IMR-90 (cell line): ENCODE data around the gene MTHFD2. TPM values are rescaled to one million over a fixed set of nuclear protein-coding genes. Genes with fewer than 3 reads are reported as not detected.

ENCODE experiments used
- ATAC-seq: fragments of 200-7000 bp; cut with Tn5 transposase; 2 replicates; pipeline ENCODE4 v1.9.1; 2020; ENCODE audit warnings: low read depth, mild to moderate bottlenecking, moderate library complexity
- BruUV-seq: library from RNA; stranded (reverse); fragments of 400-500 nt; replicated peaks from 2 replicates; lab custom pipeline; 2021; lab: Mats Ljungman, UMichigan
- CTCF ChIA-PET: fragments of 300-600 bp; formaldehyde crosslinking; extraction: SDS; loops from one replicate; lab custom pipeline; 2021; ENCODE audit warnings: antibody characterized with exemption; lab: Yijun Ruan, JAX
- POLR2A ChIA-PET: fragments of 300-600 bp; sonication (Branson Sonifier 250); formaldehyde crosslinking; loops from one replicate; lab custom pipeline; 2022; ENCODE audit warnings: antibody characterized with exemption; ENCODE audit not compliant: unreplicated experiment; lab: Charles Lee
- DNase-seq: peaks from one replicate; pipeline ENCODE4 v3.0.0; 2013
- H2AFZ ChIP-seq: replicated peaks from 2 replicates; pipeline ENCODE3; 2013; ENCODE audit warnings: low read length, mild to moderate bottlenecking; ENCODE audit not compliant: poor library complexity
- H2AK5ac ChIP-seq: 2 replicates; pipeline ENCODE4 v1.6.1; 2013; ENCODE audit warnings: low read depth, low read length, inconsistent platforms
- H2AK9ac ChIP-seq: replicated peaks from 2 replicates; pipeline ENCODE3; 2013; ENCODE audit warnings: mild to moderate bottlenecking, low read depth, low read length, moderate library complexity; ENCODE audit not compliant: poor library complexity
- H2BK120ac ChIP-seq: 2 replicates; pipeline ENCODE4 v1.6.1; 2013; ENCODE audit warnings: low read depth, low read length, inconsistent platforms
- H2BK15ac ChIP-seq: 3 replicates; pipeline ENCODE4 v1.6.1; 2013; ENCODE audit warnings: low read depth, low read length, inconsistent platforms
- H2BK20ac ChIP-seq: 2 replicates; pipeline ENCODE4 v1.6.1; 2013; ENCODE audit warnings: low read depth, mild to moderate bottlenecking, inconsistent platforms, low read length, moderate library complexity
- H2BK5ac ChIP-seq: 2 replicates; pipeline ENCODE4 v1.6.1; 2013; ENCODE audit warnings: mild to moderate bottlenecking, low read depth, low read length, inconsistent platforms; ENCODE audit not compliant: poor library complexity, severe bottlenecking
- H3K14ac ChIP-seq: replicated peaks from 2 replicates; pipeline ENCODE4 v1.6.1; 2013; ENCODE audit warnings: low read depth, low read length, inconsistent platforms
- H3K18ac ChIP-seq: 2 replicates; pipeline ENCODE4 v1.6.1; 2013; ENCODE audit warnings: low read depth, low read length, control low read depth
- H3K23ac ChIP-seq: 2 replicates; pipeline ENCODE4 v1.6.1; 2013; ENCODE audit warnings: low read depth, low read length, inconsistent platforms
- H3K27ac ChIP-seq: 2 replicates; pipeline ENCODE4 v1.5.1; 2013; ENCODE audit warnings: mild to moderate bottlenecking, control low read depth, low read length; ENCODE audit not compliant: insufficient read depth
- H3K27me3 ChIP-seq: 2 replicates; pipeline ENCODE4 v1.6.1; 2013; ENCODE audit warnings: low read length; ENCODE audit not compliant: control insufficient read depth, insufficient read depth
- H3K36me3 ChIP-seq: 2 replicates; pipeline ENCODE4 v1.6.1; 2013; ENCODE audit warnings: low read length, mixed read lengths; ENCODE audit not compliant: control insufficient read depth, insufficient read depth
- H3K4ac ChIP-seq: 2 replicates; pipeline ENCODE4 v1.6.1; 2013; ENCODE audit warnings: low read depth, low read length, inconsistent platforms
- H3K4me1 ChIP-seq: 2 replicates; pipeline ENCODE4 v1.6.1; 2013; ENCODE audit warnings: low read length, mixed read lengths; ENCODE audit not compliant: control insufficient read depth, insufficient read depth
- H3K4me2 ChIP-seq: 2 replicates; pipeline ENCODE4 v1.6.1; 2013; ENCODE audit warnings: low read depth, mild to moderate bottlenecking, control low read depth, low read length, moderate library complexity
- H3K4me3 ChIP-seq: 2 replicates; pipeline ENCODE4 v1.5.1; 2013; ENCODE audit warnings: low read depth, mild to moderate bottlenecking, control low read depth, low read length, moderate library complexity; ENCODE audit not compliant: insufficient read depth
- H3K56ac ChIP-seq: 2 replicates; pipeline ENCODE4 v1.6.1; 2013; ENCODE audit warnings: low read length, inconsistent platforms; ENCODE audit not compliant: insufficient read depth; ENCODE audit errors: extremely low read depth
- H3K79me1 ChIP-seq, 2 experiments: 2 replicates each; pipeline ENCODE4 v1.6.1; 2013; ENCODE audit warnings: low read length in 2 of 2, inconsistent platforms in 1 of 2, low read depth in 1 of 2
- H3K9ac ChIP-seq: 2 replicates; pipeline ENCODE4 v1.6.1; 2013; ENCODE audit warnings: low read depth, low read length, control low read depth
- H3K9me1 ChIP-seq: 2 replicates; pipeline ENCODE4 v1.6.1; 2013; ENCODE audit warnings: low read length, inconsistent platforms; ENCODE audit not compliant: insufficient read depth
- H3K9me3 ChIP-seq: 2 replicates; pipeline ENCODE4 v1.6.1; 2013; ENCODE audit warnings: low read length; ENCODE audit not compliant: control insufficient read depth, insufficient read depth
- H4K20me1 ChIP-seq: 2 replicates; pipeline ENCODE4 v1.6.1; 2013; ENCODE audit warnings: low read length, inconsistent platforms; ENCODE audit not compliant: insufficient read depth
- H4K5ac ChIP-seq: 2 replicates; pipeline ENCODE4 v1.6.1; 2013; ENCODE audit warnings: mild to moderate bottlenecking, low read depth, low read length, control low read depth
- H4K8ac ChIP-seq, 2 experiments: 2 replicates each; pipeline ENCODE4 v1.6.1; 2013; ENCODE audit warnings: low read depth in 2 of 2, low read length in 2 of 2, control low read depth in 1 of 2, inconsistent platforms in 1 of 2
- H4K91ac ChIP-seq: 2 replicates; pipeline ENCODE4 v1.6.1; 2013; ENCODE audit warnings: low read depth, low read length, inconsistent platforms; ENCODE audit not compliant: insufficient read depth
- SMC3 ChIP-seq: fragments of 150-350 bp; IDR thresholded peaks from 2 replicates; pipeline ENCODE4 v1.6.1; 2016; ENCODE audit warnings: low read depth, mild to moderate bottlenecking, antibody characterized with exemption, low read length, moderate library complexity
- WGBS, 2 experiments: methylation state at CpG; one replicate each; pipeline versions ENCODE4 v1.1.5 to v1.1.7; 2013; ENCODE audit warnings: missing lambda C conversion rate in 2 of 2; ENCODE audit not compliant: insufficient read length in 1 of 2; ENCODE audit errors: extremely low coverage in 2 of 2; 5-methylcytosine and 5-hydroxymethylcytosine counted together
- dilution Hi-C: fragments of 300-500 bp; cut with HindIII; formaldehyde crosslinking; loops from one replicate; pipeline ENCODE4 v1.14.3; 2018; ENCODE audit warnings: low sequenced_read_pairs; ENCODE audit not compliant: unreplicated experiment
- in situ Hi-C: fragments of 300-500 bp; cut with MboI; formaldehyde crosslinking; loops from 3 replicates; pipeline ENCODE4 v1.14.3; 2019; ENCODE audit warnings: low sequenced_read_pairs, inconsistent platforms, mixed read lengths
- intact Hi-C: fragments of 100-400 bp; cut with micrococcal nuclease; formaldehyde crosslinking; loops from 2 replicates; pipeline ENCODE4 v1.10.0; 2022
- polyA plus RNA-seq, 3 experiments: library from polyadenylated mRNA; depleted of rRNA; stranded (reverse); fragments of >200 nt; gene quantifications; 2 replicates each; pipeline ENCODE4 v1.2.3, GENCODE V29; 2012; ENCODE audit warnings: low replicate concordance in 1 of 3
- total RNA-seq: library from RNA; depleted of rRNA; stranded (reverse); fragments of >200 nt; gene quantifications from 2 replicates; pipeline ENCODE4 v1.2.3, GENCODE V29; 2012

MTHFD2 gene
- total and polyA plus RNA-seq, 2 of the 4 experiments (the other 2 are of a cell fraction) = 66.8 to 122 TPM

DNA sequence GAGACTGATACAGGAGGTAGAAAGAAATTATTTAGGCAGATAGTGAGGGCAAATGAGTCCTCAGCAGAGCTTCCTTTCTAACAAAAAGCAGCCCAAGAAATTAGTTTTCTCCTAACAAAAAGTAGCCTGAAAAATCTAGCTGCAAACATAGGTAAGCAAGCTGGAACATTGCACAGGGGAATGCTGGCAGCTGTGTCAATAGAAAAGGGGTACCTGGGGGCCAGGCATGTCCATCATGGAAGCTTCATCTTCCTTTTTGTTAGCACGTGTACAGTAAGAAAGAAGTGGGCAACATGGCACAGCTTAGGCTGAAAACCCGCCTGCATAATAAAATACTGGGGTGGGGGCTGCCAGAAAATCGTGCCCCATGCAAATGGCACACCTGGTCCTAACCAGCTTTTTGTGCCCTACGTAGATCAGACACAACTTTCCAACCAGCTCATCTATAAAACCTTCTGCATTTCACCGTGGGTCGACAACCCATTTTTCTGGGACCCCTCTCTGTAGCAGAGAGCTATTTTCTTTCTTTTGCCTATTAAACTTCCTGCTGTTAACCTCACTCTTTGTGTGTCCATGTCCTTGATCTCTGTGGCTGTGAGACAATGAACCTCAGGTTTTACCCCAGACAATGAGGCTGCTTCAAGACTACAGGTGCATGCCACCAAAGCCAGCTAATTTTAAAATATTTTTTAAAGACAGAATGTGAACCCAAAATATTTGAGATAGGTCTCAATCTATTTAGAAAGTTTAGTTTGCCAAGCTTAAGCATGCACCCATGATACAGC, 6.6 kb upstream of the MTHFD2 start:
- Histone ChIP-seq H2BK20ac (no peak overlapping the region), H2AK9ac (no peak overlapping the region), H3K27me3 (peaks cover 6% of the 10 kb centered on the region), H3K9me1 (0 out of 2 replicates have a peak, but pooled peaks cover 3% of the 10 kb centered on the region), H3K23ac (no peak overlapping the region), H3K9me3 (no peaks in the 10 kb centered on the region), H4K20me1 (no peaks in the 10 kb centered on the region), H2BK5ac (no peak overlapping the region), H3K4me2 (no peak overlapping the region), H2AFZ (no peak overlapping the region), H4K5ac (no peak overlapping the region), H3K79me1 (no peaks in the 10 kb centered on the region), H2AK5ac (no peak overlapping the region), H3K56ac (no peak overlapping the region), H3K36me3 (no peaks in the 10 kb centered on the region), H3K18ac (no peak overlapping the region), H2BK120ac (no peak overlapping the region), H4K8ac (no peak overlapping the region), H2BK15ac (no peak overlapping the region), H3K4ac (no peak overlapping the region), H3K4me1 (peaks cover 2% of the 10 kb centered on the region; the same call in 1 of the 2 replicates), H3K4me3 (no peak overlapping the region), H3K9ac (no peak overlapping the region), H4K91ac (no peak overlapping the region), H3K14ac (no peak overlapping the region), H3K27ac (no peak overlapping the region)
- in situ Hi-C loops = no loop called here
- no peak for ATAC-seq
- intact Hi-C loops = no loop called here
- no peak for TF ChIP-seq SMC3
- ChIA-PET POLR2A (no interaction called here), CTCF (no interaction called here)
- WGBS, 2 experiments = no CpG with 5 or more reads among the region's 6 CpGs
- no TSS peak for BruUV-seq
- no peak for DNase-seq
- dilution Hi-C loops = no loop called here
